Breast epithelium (tissue), 4 donors: ENCODE results near the gene TVP23C. TPM values are rescaled to one million over a fixed set of nuclear protein-coding genes. Genes with fewer than 3 reads are reported as not detected.

Experiments
- DNase-seq, 2 donors: peaks; one replicate each; pipeline ENCODE4 v3.0.0-alpha.2; 2019; ENCODE audit warnings: low spot score in 2 of 2
- H3K27ac ChIP-seq, 2 donors: fragments of 200-600 bp; sonication (generic) in 1 of 2; one replicate each; pipeline ENCODE4 v1.5.1; 2016 to 2019; ENCODE audit warnings: mild to moderate bottlenecking in 1 of 2
- H3K27me3 ChIP-seq, 2 donors: fragments of 200-600 bp; sonication (generic) in 1 of 2; one replicate each; pipeline versions ENCODE4 v1.5.1 to v1.6.0; 2017 to 2019; ENCODE audit warnings: control low read depth in 1 of 2, mild to moderate bottlenecking in 1 of 2
- H3K36me3 ChIP-seq: fragments of 200-600 bp; one replicate; pipeline ENCODE4 v1.5.1; 2019
- H3K4me1 ChIP-seq, 2 donors: fragments of 200-600 bp; sonication (generic); one replicate each; pipeline ENCODE4 v1.5.1; 2016 to 2019; ENCODE audit warnings: control low read depth in 1 of 2
- H3K4me3 ChIP-seq, 3 donors: fragments of 200-600 bp; sonication (generic); 1 replicate in 2 of 3; 2 replicates in 1 of 3; pipeline ENCODE4 v1.5.1; 2016 to 2019; ENCODE audit warnings: mild to moderate bottlenecking in 3 of 3, moderate library complexity in 2 of 3
- H3K9me3 ChIP-seq, 2 donors: fragments of 200-600 bp; sonication (generic) in 1 of 2; one replicate each; pipeline ENCODE4 v1.5.1; 2016 to 2019; ENCODE audit warnings: control low read depth in 1 of 2
- POLR2A ChIP-seq: fragments of 450-650 bp; IDR thresholded peaks from one replicate; pipeline ENCODE4 v1.6.1; 2016; ENCODE audit warnings: antibody characterized with exemption, mild to moderate bottlenecking, moderate library complexity
- POLR2AphosphoS5 ChIP-seq, 3 donors: sonication (generic); formaldehyde crosslinking; IDR thresholded peaks; one replicate each; pipeline ENCODE4 v1.6.1; 2017; ENCODE audit warnings: antibody characterized with exemption in 3 of 3
- intact Hi-C: fragments of 100-400 bp; cut with DNase I; formaldehyde crosslinking; loops from one replicate; pipeline ENCODE4 v1.15.1; 2023; ENCODE audit warnings: low total_unique reads
- total RNA-seq, 3 donors: library from RNA; depleted of rRNA; stranded (reverse); fragments of >200 nt; gene quantifications; one replicate each; pipeline ENCODE4 v1.1.0, GENCODE V29; 2016
- TF ChIP-seq, protein P1 (sequence below), 3 donors: fragments of 450-650 bp; IDR thresholded peaks; one replicate each; pipeline ENCODE4 v1.5.1; 2016 to 2017; ENCODE audit warnings: antibody characterized with exemption in 3 of 3, mild to moderate bottlenecking in 3 of 3, moderate library complexity in 3 of 3

The TVP23C gene
- total RNA-seq, 3 donors from 2014 or later: 11.8 to 38.6 (median 37.4) TPM

DNA sequence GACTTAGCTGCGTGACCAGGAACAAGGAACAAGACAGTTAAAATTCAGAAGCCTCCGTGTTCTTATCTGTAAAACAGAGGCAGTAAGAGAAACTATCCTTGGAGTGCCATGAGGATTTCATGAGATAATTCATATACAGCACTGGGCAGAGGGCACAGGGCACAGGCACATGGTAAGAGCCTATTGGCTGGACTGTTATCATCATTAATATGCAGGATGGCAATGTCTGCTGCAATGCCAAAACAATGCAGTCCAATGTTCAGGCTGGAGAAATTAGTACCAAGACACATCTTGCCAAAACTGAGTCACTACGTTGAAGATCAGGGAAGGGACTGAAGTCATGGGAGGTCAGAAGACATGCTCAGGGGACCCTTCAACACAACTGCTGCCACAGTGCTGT is 109.5 kb downstream of the TVP23C start:
- Histone ChIP-seq H3K9me3 (no peaks in the 10 kb centered on the region), H3K4me1 (peaks cover 8 to 30% of the 10 kb centered on the region in 2 donors), H3K4me3 (no peak overlapping the region), H3K36me3 (no peaks in the 10 kb centered on the region), H3K27me3 (no peaks in the 10 kb centered on the region), H3K27ac (peak overlapping the region; percentile 79 to 89)
- no peak for TF ChIP-seq POLR2A
- TF ChIP-seq POLR2AphosphoS5 (IDR thresholded peaks at IDR 0.05): no peak
- TF ChIP-seq, protein P1, sequence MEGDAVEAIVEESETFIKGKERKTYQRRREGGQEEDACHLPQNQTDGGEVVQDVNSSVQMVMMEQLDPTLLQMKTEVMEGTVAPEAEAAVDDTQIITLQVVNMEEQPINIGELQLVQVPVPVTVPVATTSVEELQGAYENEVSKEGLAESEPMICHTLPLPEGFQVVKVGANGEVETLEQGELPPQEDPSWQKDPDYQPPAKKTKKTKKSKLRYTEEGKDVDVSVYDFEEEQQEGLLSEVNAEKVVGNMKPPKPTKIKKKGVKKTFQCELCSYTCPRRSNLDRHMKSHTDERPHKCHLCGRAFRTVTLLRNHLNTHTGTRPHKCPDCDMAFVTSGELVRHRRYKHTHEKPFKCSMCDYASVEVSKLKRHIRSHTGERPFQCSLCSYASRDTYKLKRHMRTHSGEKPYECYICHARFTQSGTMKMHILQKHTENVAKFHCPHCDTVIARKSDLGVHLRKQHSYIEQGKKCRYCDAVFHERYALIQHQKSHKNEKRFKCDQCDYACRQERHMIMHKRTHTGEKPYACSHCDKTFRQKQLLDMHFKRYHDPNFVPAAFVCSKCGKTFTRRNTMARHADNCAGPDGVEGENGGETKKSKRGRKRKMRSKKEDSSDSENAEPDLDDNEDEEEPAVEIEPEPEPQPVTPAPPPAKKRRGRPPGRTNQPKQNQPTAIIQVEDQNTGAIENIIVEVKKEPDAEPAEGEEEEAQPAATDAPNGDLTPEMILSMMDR (IDR thresholded peaks at IDR 0.05): no peak
- intact Hi-C loops: no loop called here
- no peak for DNase-seq

DNA sequence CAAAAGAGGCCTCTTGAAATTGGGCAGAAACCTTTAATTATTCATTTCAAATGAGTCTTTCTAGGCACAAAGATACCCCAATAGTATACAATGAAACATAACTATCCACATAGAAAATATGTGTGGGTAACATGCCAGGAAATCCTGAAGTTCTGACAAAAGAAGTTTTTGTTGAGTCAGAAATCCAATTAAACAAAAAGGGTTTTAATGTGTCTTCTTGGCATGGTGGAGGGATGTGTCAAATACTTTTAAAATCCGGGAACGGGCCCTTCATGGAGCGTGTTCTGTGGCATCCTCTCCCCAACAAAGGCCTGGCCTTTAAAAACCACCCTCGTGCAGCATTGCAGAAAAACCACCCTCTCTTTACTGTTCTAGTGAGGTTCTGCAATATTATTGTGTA is 110.0 kb downstream of the TVP23C start:
- Histone ChIP-seq H3K27ac (peak overlapping the region; percentile 79 to 89), H3K9me3 (no peaks in the 10 kb centered on the region), H3K4me1 (peaks cover 2 to 28% of the 10 kb centered on the region in 2 donors), H3K27me3 (no peaks in the 10 kb centered on the region), H3K36me3 (no peaks in the 10 kb centered on the region), H3K4me3 (no peak overlapping the region)
- TF ChIP-seq POLR2AphosphoS5 (IDR thresholded peaks at IDR 0.05) (no peak), POLR2A (no peak)
- TF ChIP-seq, protein P1 (IDR thresholded peaks at IDR 0.05): no peak
- no peak for DNase-seq
- intact Hi-C loops: no loop called here

DNA sequence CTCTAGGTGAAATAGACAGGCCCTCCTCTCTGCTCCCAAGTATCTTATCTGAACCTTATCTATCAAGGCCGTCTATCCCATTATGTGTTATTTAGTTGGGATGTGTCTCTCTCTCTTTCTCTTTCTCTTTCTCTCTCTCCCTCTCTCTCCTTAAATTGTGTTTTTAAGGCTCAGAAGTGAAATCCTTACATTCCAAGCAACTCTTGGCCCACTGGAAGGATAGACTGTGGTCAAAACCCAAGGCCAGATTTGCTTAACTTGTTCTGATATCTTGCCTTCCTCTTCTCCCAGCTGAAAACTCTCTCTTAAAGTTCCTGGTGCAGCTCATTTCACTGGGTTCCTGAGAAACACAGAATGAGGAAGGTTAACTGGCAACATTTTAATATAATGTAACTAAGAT is 110.5 kb downstream of the TVP23C start:
- no peak overlapping the region for H3K4me3 ChIP-seq
- H3K36me3 ChIP-seq: no peaks in the 10 kb centered on the region
- no peak for DNase-seq
- peaks cover 0 to 23% of the 10 kb centered on the region in 2 donors for H3K4me1 ChIP-seq
- no peaks in the 10 kb centered on the region for H3K27me3 ChIP-seq
- TF ChIP-seq, protein P1 (IDR thresholded peaks at IDR 0.05): no peak
- no peak for TF ChIP-seq POLR2AphosphoS5 (IDR thresholded peaks at IDR 0.05)
- no peak for TF ChIP-seq POLR2A
- intact Hi-C loops: no loop called here
- peak overlapping the region; percentile 79 to 89 for H3K27ac ChIP-seq
- H3K9me3 ChIP-seq: no peaks in the 10 kb centered on the region

Other genes starting within 250 kb of the TVP23C start
- 1 to 10 TPM in 2 of 3 donors, not detected in 1; 2.5 to 2.6 TPM for gene TEKT3, start 221.9 kb downstream of the TVP23C start, total RNA-seq
- 10 to 100 TPM in 1 of 3 donors, 1 to 10 TPM in 2; 3.8 to 17.4 (median 7.0) TPM for gene CDRT4, start 95.9 kb downstream of the TVP23C start, total RNA-seq
- gene FBXW10B, start 56.2 kb upstream of the TVP23C start, total RNA-seq: 1 to 10 TPM in 1 of 3 donors, under 1 TPM in 1, not detected in 1; 0.48 to 4.9 TPM
- gene TRIM16, start 120.8 kb upstream of the TVP23C start, total RNA-seq: 10 to 100 TPM; 12.5 to 15.4 (median 13.3) TPM
- 10 to 100 TPM; 22.9 to 27.5 (median 23.3) TPM for gene ZNF286A, start 136.3 kb upstream of the TVP23C start, total RNA-seq
- gene TBC1D26, start 168.8 kb upstream of the TVP23C start, total RNA-seq: under 1 TPM in 2 of 3 donors, not detected in 1; 0.33 to 0.44 TPM